ENCODE data around the gene SSR1.

SSR1 gene

DNA sequence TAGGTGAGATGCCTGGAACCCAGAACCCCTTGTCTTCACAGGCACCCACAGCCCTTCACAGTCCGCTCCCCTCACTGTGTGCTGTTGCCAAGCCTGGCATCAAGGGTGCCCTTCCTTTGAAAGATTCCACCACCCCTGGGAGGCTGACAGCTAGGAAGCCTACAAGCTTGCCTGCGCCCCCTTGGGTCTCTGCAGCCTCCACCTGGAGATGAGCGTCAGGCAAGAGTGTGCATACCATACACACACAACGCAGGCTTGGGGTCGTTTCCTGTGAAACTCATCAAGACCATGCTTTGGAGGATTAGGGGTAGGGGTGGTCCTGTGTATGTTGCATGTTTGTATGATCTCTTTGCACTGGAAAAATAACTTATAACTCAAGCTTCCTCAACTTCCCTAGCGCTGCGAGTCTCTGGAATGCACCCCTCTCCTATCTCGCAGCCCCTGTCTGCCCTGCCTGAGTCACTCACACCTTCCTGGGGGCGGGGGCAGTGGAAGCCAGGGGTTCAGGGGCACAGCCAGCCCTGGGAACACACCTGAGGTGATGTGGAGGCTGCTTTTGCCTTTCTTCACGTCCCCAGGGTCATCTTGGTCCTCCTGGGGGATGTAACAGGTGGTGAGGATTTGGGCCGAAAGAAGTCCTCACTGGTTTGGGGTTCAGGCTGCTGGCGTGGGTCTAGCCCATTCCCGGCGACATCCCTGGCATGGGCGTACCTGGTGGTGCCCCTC lies 67.2 kb downstream of the SSR1 start:
- TF ChIP-seq, protein P1, sequence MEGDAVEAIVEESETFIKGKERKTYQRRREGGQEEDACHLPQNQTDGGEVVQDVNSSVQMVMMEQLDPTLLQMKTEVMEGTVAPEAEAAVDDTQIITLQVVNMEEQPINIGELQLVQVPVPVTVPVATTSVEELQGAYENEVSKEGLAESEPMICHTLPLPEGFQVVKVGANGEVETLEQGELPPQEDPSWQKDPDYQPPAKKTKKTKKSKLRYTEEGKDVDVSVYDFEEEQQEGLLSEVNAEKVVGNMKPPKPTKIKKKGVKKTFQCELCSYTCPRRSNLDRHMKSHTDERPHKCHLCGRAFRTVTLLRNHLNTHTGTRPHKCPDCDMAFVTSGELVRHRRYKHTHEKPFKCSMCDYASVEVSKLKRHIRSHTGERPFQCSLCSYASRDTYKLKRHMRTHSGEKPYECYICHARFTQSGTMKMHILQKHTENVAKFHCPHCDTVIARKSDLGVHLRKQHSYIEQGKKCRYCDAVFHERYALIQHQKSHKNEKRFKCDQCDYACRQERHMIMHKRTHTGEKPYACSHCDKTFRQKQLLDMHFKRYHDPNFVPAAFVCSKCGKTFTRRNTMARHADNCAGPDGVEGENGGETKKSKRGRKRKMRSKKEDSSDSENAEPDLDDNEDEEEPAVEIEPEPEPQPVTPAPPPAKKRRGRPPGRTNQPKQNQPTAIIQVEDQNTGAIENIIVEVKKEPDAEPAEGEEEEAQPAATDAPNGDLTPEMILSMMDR (IDR thresholded peaks at IDR 0.05; ENCODE audit: insufficient read depth, low read length, missing control alignments), result no peak
- CTCF ChIA-PET, result interaction anchor here (0.8 to 5.5 kb wide), 6 partner anchors 28 to 570 kb away, joined by 3 to 69 read pairs (median 10); no protein-coding TSS in a partner anchor
- H3K4me3 ChIP-seq (ENCODE audit: low read depth, low read length), result no peak overlapping the region
- DNase-seq (ENCODE audit: low read depth, low spot score), result no peak
- POLR2A ChIA-PET, result no interaction called here

DNA sequence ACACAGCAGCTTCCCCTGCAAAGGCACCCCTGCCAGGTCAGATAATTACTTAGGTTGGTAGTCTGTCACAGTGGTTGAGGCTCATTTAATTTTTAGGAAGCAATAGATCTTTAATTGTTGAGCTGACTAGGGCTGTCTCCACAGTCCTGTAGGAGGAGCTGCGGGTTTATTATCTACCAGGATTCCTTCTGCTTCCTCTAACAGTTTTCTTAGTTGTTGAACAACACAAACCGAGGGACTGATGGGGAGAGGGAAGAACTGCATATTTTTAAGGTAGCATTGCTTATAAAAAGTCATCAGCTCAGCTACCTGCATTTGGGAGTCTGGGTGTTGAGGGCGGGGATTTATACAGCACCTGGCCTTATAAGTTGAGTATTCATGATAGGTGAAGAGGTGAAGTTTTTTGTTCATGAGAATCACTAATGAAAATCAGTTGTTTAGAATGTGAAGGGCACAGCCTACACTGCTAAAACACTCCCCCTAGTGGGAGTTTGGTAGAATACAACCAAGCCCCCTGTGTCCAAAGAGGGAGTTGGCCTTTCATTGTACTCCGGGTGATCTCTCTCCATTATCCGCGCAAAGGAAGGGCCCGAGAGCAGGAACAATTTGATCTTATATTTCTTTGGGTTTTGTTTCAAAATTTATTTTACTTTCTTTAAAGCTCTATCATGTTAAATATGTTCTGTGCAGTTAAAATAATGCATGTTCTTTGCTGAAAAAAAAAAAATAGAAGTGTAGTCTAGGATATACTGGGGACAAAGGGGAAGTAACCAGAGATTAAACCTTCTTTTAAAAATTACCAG lies 69.6 kb downstream of the SSR1 start:
- POLR2A ChIA-PET, result no interaction called here
- DNase-seq (ENCODE audit: low read depth, low spot score), result no peak
- CTCF ChIA-PET, result interaction anchor here (0.8 to 5.5 kb wide), 62 partner anchors 8 to 568 kb away, joined by 3 to 69 read pairs (median 5); partner anchors contain the start of gene RREB1
- H3K4me3 ChIP-seq (ENCODE audit: low read depth, low read length), result no peak overlapping the region
- TF ChIP-seq, protein P1 (IDR thresholded peaks at IDR 0.05; ENCODE audit: insufficient read depth, low read length, missing control alignments), result peak; percentile 78

DNA sequence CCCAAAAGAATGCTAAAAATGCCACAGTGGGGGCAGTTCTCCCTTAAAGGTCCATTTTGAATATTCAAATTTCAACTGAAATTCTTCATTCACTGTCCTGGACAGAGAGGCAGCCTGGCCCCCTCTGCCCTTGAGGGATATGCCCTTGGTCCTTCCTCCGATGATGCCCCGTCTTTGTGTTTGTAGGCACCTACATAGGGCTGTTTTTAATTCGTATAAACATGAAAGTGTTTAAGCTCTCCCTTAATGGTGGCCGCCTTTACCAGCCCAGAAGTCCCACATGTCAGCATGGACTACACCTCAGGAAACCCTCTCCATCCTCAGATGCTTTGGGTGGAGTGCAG lies 70.2 kb downstream of the SSR1 start:
- TF ChIP-seq, protein P1 (IDR thresholded peaks at IDR 0.05; ENCODE audit: insufficient read depth, low read length, missing control alignments), result no peak
- POLR2A ChIA-PET, result no interaction called here
- no peak for DNase-seq (ENCODE audit: low read depth, low spot score)
- H3K4me3 ChIP-seq (ENCODE audit: low read depth, low read length), result no peak overlapping the region
- CTCF ChIA-PET, result interaction anchor here (0.8 to 5.5 kb wide), 45 partner anchors 8 to 567 kb away, joined by 3 to 69 read pairs (median 6); partner anchors contain the start of gene RREB1

DNA sequence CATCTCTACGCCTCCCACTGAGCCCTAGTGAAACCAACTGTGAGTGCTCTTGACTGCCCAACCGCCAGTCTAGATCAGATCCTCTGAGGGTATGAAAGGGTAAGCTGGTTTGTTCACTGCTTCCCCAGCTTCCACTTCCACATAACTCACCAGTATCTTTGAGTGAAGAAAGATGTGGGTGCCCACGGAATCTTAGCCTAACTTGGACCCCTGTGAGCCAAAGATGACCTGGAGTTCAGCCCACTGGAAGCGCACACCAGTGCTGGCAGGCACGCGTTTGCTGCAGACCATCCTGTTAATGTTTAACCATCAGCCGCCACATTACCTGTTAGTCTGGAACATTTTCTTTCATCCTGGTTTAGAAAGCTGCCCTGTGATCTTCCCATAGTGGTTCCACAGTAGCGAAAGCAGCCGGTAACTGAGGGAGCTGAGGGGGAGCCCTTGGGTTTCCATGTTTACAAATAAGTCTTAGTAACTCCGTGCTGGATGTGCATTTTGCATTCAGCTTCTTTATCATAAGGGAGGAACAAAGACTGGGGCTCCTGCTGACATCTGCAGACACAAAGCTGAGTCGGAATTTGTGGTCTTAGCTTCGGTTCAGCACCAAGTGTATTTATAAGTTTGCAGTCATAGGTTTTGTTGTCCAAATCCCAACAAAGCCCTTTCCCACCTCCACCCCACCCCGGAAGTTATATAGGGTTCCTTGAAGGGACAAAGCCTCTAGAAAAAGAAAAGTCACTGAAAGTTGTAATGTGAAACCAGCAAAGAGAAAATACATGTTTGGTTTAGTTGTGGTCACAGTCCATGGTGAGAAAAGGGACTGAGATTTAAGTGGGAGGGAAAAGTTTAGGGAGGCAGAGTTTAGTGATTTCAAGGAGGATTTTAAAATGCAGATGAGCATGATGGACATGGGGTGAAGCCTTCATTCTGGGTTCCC lies 71.0 kb downstream of the SSR1 start:
- ChIA-PET POLR2A (interaction anchor here (0.6 to 1.1 kb wide), 2 partner anchors 37 to 127 kb away, joined by 3 read pairs; no protein-coding TSS in a partner anchor), CTCF (interaction anchor here (0.6 to 5.5 kb wide), 18 partner anchors 7 to 566 kb away, joined by 3 to 69 read pairs (median 8); no protein-coding TSS in a partner anchor)
- DNase-seq (ENCODE audit: low read depth, low spot score), result no peak
- H3K4me3 ChIP-seq (ENCODE audit: low read depth, low read length), result no peak overlapping the region
- TF ChIP-seq, protein P1 (IDR thresholded peaks at IDR 0.05; ENCODE audit: insufficient read depth, low read length, missing control alignments), result no peak

DNA sequence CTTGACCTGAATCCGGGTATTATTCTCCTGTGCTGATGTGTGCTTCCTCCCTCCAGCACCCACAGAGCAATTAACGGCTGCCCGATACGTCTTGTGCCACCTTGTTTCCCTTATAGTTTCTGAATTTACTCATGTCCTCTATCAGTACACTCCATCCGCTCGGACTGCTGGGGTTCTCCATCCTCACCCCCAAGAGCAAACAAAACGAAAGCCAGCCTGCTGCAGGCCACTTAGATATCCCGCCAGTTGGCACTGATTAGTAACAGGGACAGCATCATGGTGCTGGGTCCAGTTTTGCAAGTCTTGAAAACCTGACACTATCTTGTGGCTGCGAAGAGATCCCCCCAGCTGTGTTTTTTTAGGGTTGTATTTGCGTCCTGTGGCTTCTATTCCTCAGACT lies 71.8 kb downstream of the SSR1 start:
- no peak overlapping the region for H3K4me3 ChIP-seq (ENCODE audit: low read depth, low read length)
- no peak for DNase-seq (ENCODE audit: low read depth, low spot score)
- TF ChIP-seq, protein P1 (IDR thresholded peaks at IDR 0.05; ENCODE audit: insufficient read depth, low read length, missing control alignments), result no peak
- ChIA-PET CTCF (interaction anchor here (0.9 to 5.5 kb wide), 5 partner anchors 7 to 518 kb away, joined by 3 to 69 read pairs (median 25); no protein-coding TSS in a partner anchor), POLR2A (no interaction called here)
